ENCODE results near the gene PIR. TPM values are rescaled to one million over a fixed set of nuclear protein-coding genes. Genes with fewer than 3 reads are reported as not detected.

PIR gene
- total and polyA plus RNA-seq, 9 of the 15 experiments (the other 6 are each of a cell fraction or from before 2014, with no cell fraction given): 7.5 to 29.8 (median 11.5) TPM

GRCh38 chrX:15515931-15516330 is 22.8 kb upstream of the PIR start (continued):
- TF ChIP-seq ZMIZ1 (IDR thresholded peaks at IDR 0.05; ENCODE audit: low read depth in 2 of 2, low read length in 2 of 2): peak in 1 of 2 experiments; percentile 82; a peak in 2 of 4 replicates
- TF ChIP-seq TOE1 (IDR thresholded peaks at IDR 0.05; ENCODE audit: borderline replicate concordance): peak; percentile 53; the same call in 1 of the 2 replicates
- no peak for TF ChIP-seq TOE1 (CRISPR knock-in tag; IDR thresholded peaks at IDR 0.05; ENCODE audit: borderline replicate concordance, low read depth)
- TF ChIP-seq RB1 (IDR thresholded peaks at IDR 0.05; ENCODE audit: low read depth): no peak
- TF ChIP-seq ZBTB2 (IDR thresholded peaks at IDR 0.05): peak; percentile 74; the same call in 1 of the 2 replicates
- TF ChIP-seq SOX6 (IDR thresholded peaks at IDR 0.05): peak; percentile 93
- no peak for TF ChIP-seq ZNF395 (CRISPR knock-in tag; IDR thresholded peaks at IDR 0.05)
- TF ChIP-seq ATF7 (IDR thresholded peaks at IDR 0.05): peak; percentile 41; the same call in 1 of the 2 replicates
- TF ChIP-seq NFYB (IDR thresholded peaks at IDR 0.05; ENCODE audit: extremely low read depth, insufficient read length): no peak
- no peak for TF ChIP-seq E4F1 (CRISPR knock-in tag; IDR thresholded peaks at IDR 0.05; ENCODE audit: borderline replicate concordance)
- peak; percentile 90 for TF ChIP-seq CBFA2T2 (conservative IDR thresholded peaks at IDR 0.05)
- TF ChIP-seq BRCA1 (IDR thresholded peaks at IDR 0.05): no peak
- TF ChIP-seq BRCA1 (CRISPR knock-in tag; IDR thresholded peaks at IDR 0.05): no peak
- TF ChIP-seq FOXK2 (conservative IDR thresholded peaks at IDR 0.05 in 1 of 2, IDR thresholded peaks at IDR 0.05 in 1 of 2; ENCODE audit: low read depth in 2 of 2): peak; percentile 37 to 67; a peak in 1 of 4 replicates
- peak; percentile 66; the same call in 1 of the 2 replicates for TF ChIP-seq HMBOX1 (IDR thresholded peaks at IDR 0.05)
- TF ChIP-seq SMARCC2 (IDR thresholded peaks at IDR 0.05; ENCODE audit: low read depth): peak; percentile 61; the same call in 1 of the 2 replicates
